Measurements from ENCODE around the gene SYNDIG1.

Gene SYNDIG1

GRCh38 chr20:24654425-24654824, 185.0 kb downstream of the SYNDIG1 start:
- DNase-seq (ENCODE audit: low read depth in 2 of 2) = no peak

GRCh38 chr20:24656391-24656790, 187.0 kb downstream of the SYNDIG1 start:
- no peak for DNase-seq (ENCODE audit: low read depth in 2 of 2)

GRCh38 chr20:24657196-24657595, 187.8 kb downstream of the SYNDIG1 start:
- no peak for DNase-seq (ENCODE audit: low read depth in 2 of 2)

GRCh38 chr20:24657878-24658620, 188.6 kb downstream of the SYNDIG1 start:
- no peak for DNase-seq (ENCODE audit: low read depth in 2 of 2)

GRCh38 chr20:24658920-24659660, 189.7 kb downstream of the SYNDIG1 start:
- DNase-seq (ENCODE audit: low read depth in 2 of 2) = no peak

GRCh38 chr20:24659835-24660234, 190.4 kb downstream of the SYNDIG1 start:
- no peak for DNase-seq (ENCODE audit: low read depth in 2 of 2)

- DNase-seq (ENCODE audit: low read depth in 2 of 2) = no peak
Observed at GRCh38 chr20:24660651-24661050, 191.2 kb downstream of the SYNDIG1 start.

- DNase-seq (ENCODE audit: low read depth in 2 of 2) = no peak
Observed at GRCh38 chr20:24661255-24661654, 191.8 kb downstream of the SYNDIG1 start.

- no peak for DNase-seq (ENCODE audit: low read depth in 2 of 2)
Observed at GRCh38 chr20:24662322-24662721, 192.9 kb downstream of the SYNDIG1 start.

- DNase-seq (ENCODE audit: low read depth in 2 of 2) = no peak
Observed at GRCh38 chr20:24662752-24663365, 193.4 kb downstream of the SYNDIG1 start.

- no peak for DNase-seq (ENCODE audit: low read depth in 2 of 2)
Observed at GRCh38 chr20:24663496-24663895, 194.1 kb downstream of the SYNDIG1 start.

GRCh38 chr20:24664266-24664986, 195.0 kb downstream of the SYNDIG1 start:
- no peak for DNase-seq (ENCODE audit: low read depth in 2 of 2)

GRCh38 chr20:24665196-24665595, 195.8 kb downstream of the SYNDIG1 start:
- no peak for DNase-seq (ENCODE audit: low read depth in 2 of 2)

GRCh38 chr20:24665741-24666191, 196.3 kb downstream of the SYNDIG1 start:
- DNase-seq (ENCODE audit: low read depth in 2 of 2) = no peak

- no peak for DNase-seq (ENCODE audit: low read depth in 2 of 2)
Observed at GRCh38 chr20:24667689-24668383, 198.4 kb downstream of the SYNDIG1 start.

- no peak for DNase-seq (ENCODE audit: low read depth in 2 of 2)
Observed at GRCh38 chr20:24668384-24668702, 198.9 kb downstream of the SYNDIG1 start.

GRCh38 chr20:24668791-24669190, 199.4 kb downstream of the SYNDIG1 start:
- no peak for DNase-seq (ENCODE audit: low read depth in 2 of 2)

- DNase-seq (ENCODE audit: low read depth in 2 of 2) = no peak
Observed at GRCh38 chr20:24669701-24670100, 200.3 kb downstream of the SYNDIG1 start.

- DNase-seq (ENCODE audit: low read depth in 2 of 2) = no peak
Observed at GRCh38 chr20:24670341-24670872, 201.0 kb downstream of the SYNDIG1 start.

- no peak for DNase-seq (ENCODE audit: low read depth in 2 of 2)
Observed at GRCh38 chr20:24670981-24671380, 201.6 kb downstream of the SYNDIG1 start.

- DNase-seq (ENCODE audit: low read depth in 2 of 2) = no peak
Observed at GRCh38 chr20:24672181-24672880, 202.9 kb downstream of the SYNDIG1 start.

Measured in stimulated activated CD4-positive, alpha-beta T cell treated with anti-CD3 and anti-CD28 coated beads, Interleukin-12 subunit alpha, Interleukin-12 subunit beta, amount 100 ng/mL, for 24 hours (primary cell).